ENCODE data around the gene BDH1.

The BDH1 gene

GRCh38 chr3:197504641-197505121, 51.1 kb downstream of the BDH1 start:
- DNase-seq, result no peak

GRCh38 chr3:197504229-197504628, 51.5 kb downstream of the BDH1 start:
- no peak for DNase-seq

- DNase-seq, result no peak
Measured at GRCh38 chr3:197503652-197504051, 52.1 kb downstream of the BDH1 start.

GRCh38 chr3:197501879-197502620, 53.7 kb downstream of the BDH1 start:
- DNase-seq, result peak; percentile 22

- no peak for DNase-seq
Measured at GRCh38 chr3:197501496-197501878, 54.3 kb downstream of the BDH1 start.

- DNase-seq, result no peak
Measured at GRCh38 chr3:197500812-197501211, 55.0 kb downstream of the BDH1 start.

- DNase-seq, result no peak
Measured at GRCh38 chr3:197499427-197499826, 56.3 kb downstream of the BDH1 start.

- no peak for DNase-seq
Measured at GRCh38 chr3:197498499-197499241, 57.1 kb downstream of the BDH1 start.

- no peak for DNase-seq
Measured at GRCh38 chr3:197496746-197497125, 59.0 kb downstream of the BDH1 start.

- DNase-seq, result no peak
Measured at GRCh38 chr3:197495999-197496745, 59.6 kb downstream of the BDH1 start.

GRCh38 chr3:197495499-197495898, 60.3 kb downstream of the BDH1 start:
- no peak for DNase-seq

- no peak for DNase-seq
Measured at GRCh38 chr3:197495059-197495455, 60.7 kb downstream of the BDH1 start.

- DNase-seq, result no peak
Measured at GRCh38 chr3:197494366-197495058, 61.3 kb downstream of the BDH1 start.

- no peak for DNase-seq
Measured at GRCh38 chr3:197493049-197493448, 62.7 kb downstream of the BDH1 start.

- DNase-seq, result no peak
Measured at GRCh38 chr3:197491923-197492664, 63.7 kb downstream of the BDH1 start.

- no peak for DNase-seq
Measured at GRCh38 chr3:197491478-197491877, 64.3 kb downstream of the BDH1 start.

GRCh38 chr3:197490098-197491058, 65.4 kb downstream of the BDH1 start:
- DNase-seq, result no peak

- DNase-seq, result peak; percentile 12
Measured at GRCh38 chr3:197487911-197488391, 67.8 kb downstream of the BDH1 start.

- DNase-seq, result no peak
Measured at GRCh38 chr3:197486861-197487260, 68.9 kb downstream of the BDH1 start.

GRCh38 chr3:197485143-197485542, 70.6 kb downstream of the BDH1 start:
- DNase-seq, result no peak

Measured in NCI-H1092 treated with DMSO at 0.1 percent for 48 hours (cell line).